HG02885 (cell line): ENCODE measurements around the gene SERTAD1.

Experiments used
- ATAC-seq: cut with Tn5 transposase; IDR thresholded peaks from one replicate; pipeline ENCODE4 v1.9.1; 2021; ENCODE audit warnings: mild to moderate bottlenecking; ENCODE audit not compliant: unreplicated experiment, poor library complexity

The SERTAD1 gene

DNA sequence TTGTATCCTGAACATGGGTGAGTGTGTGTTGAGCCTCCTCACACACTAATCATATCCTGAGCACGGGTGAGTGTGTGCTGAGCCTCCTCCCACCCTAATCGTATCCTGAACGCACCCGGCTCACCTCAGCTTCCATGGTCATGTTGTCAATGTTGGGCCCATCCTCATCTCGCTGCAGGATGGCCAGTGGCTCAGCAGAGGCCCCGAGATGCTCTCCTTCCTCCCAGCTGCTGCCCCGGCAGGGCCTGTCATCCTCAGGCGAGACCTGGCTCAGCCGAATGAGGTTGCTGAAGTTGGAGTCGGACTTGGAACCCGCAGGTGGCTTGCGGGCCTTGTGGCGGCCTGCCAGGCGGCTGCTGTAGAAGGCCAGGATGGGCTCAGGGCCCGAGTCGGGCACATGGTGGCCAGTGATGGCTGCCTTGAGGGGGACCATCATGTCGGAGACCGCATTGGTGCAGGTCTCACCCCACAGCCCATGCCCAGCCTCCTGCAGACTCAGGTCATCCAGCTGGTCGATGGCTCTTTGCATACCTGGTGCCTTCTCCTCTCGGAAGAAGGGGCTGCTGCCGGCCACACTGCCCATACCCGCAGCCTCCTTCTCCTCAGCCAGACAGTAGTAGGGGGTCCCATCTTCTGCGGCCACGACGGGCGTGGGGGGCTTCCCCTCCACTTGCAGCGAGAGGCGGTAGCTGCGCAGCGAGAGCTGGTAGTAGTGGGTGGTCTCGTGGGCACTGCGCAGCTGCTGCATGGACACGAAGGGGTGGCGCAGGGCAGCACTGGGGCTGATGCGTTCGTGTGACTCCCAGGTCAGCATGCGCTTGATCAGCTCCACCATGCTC, 45.4 kb downstream of the SERTAD1 start:
- no peak for ATAC-seq

GRCh38 chr19:40379446-40380198, 46.2 kb downstream of the SERTAD1 start:
- ATAC-seq, result no peak

DNA sequence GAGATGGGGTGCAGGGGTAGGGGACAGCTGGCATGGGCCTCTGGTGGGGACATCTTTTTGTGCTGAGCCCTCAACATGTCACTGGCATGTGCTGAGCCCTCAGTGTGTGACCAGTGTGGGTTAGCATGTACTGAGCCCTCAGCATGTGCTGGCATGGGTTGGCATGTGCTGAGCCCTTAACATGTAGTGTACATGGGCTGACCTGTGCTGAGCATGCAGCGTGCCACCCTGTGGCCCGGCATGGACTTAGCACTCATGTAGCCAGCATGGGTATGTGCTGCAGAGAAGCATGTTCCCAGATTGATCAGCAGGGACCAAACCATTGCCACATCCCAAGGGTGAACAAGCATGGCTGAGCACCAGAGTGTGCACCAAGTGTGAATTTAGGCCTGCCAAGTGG, 47.3 kb downstream of the SERTAD1 start:
- no peak for ATAC-seq

DNA sequence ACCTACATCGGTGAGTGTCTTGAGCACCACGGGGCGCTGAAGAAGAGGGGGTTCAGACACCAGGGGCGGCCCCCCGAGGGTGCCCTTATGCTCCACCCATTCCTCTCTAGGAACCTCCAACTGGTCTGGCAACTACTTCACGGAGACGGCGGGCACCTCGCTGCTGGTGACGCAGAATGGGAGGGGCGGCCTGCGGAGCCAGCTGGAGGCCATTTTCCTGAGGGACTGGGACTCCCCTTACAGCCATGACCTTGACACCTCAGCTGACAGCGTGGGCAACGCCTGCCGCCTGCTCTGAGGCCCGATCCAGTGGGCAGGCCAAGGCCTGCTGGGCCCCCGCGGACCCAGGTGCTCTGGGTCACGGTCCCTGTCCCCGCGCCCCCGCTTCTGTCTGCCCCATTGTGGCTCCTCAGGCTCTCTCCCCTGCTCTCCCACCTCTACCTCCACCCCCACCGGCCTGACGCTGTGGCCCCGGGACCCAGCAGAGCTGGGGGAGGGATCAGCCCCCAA, 47.9 kb downstream of the SERTAD1 start:
- ATAC-seq, result no peak

DNA sequence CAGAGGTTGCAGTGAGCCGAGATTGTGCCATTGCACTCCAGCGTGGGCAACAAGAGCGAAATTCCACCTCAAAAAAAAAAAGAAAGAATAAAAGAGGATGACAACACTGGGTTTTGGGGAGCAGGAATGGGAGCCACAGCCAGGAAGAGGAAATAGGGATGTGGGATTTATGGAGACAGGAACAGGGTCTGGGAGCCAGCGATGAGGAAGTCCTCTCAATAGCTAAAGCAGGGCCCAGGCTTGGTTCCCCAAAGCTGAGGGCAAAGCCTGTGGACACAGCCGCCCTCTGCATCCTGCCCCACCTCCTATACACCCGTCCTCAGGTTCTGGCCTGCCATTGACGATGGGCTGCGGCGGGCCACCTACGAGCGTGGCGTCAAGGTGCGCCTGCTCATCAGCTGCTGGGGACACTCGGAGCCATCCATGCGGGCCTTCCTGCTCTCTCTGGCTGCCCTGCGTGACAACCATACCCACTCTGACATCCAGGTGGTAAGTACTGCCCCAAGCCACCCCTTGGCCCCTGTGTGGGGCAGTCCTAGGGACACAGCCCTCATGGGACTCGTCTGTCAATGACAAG, 49.4 kb downstream of the SERTAD1 start:
- no peak for ATAC-seq

GRCh38 chr19:40374084-40374483, 51.7 kb downstream of the SERTAD1 start:
- ATAC-seq, result no peak

DNA sequence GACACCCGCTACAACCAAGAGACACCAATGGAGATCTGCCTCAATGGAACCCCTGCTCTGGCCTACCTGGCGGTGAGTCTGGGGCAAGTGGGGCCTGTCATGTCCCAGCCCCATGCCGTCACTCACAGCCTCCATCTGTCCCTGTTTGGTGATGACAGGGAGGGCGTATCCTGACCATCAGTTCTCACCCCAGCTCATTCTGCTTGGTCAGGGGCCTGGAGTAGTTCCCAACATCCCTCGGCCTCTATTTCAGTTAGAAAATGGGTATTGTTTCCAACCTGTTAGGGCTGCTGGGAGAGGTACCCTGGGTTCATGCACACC, 54.0 kb downstream of the SERTAD1 start:
- ATAC-seq, result no peak
